PC-3 (cell line): Measurements from ENCODE around the gene SLC25A21.

Experiments used
- CTCF ChIP-seq: fragments of 300-600 bp; sonication (generic); conservative IDR thresholded peaks from 2 replicates; pipeline ENCODE4 v1.5.1; 2017; ENCODE audit warnings: antibody characterized with exemption, low read depth, mild to moderate bottlenecking, low read length
- EZH2 ChIP-seq: fragments of 300-600 bp; sonication (generic); IDR thresholded peaks from one replicate; pipeline ENCODE4 v1.6.1; 2017; ENCODE audit warnings: antibody characterized with exemption, mild to moderate bottlenecking, low read length; ENCODE audit not compliant: unreplicated experiment

- no peak for TF ChIP-seq CTCF
- TF ChIP-seq EZH2, result no peak
Measured at GRCh38 chr14:37131205-37131604, 41.2 kb downstream of the SLC25A21 start.
